Measurements from ENCODE around the gene TAS2R1.

DNA sequence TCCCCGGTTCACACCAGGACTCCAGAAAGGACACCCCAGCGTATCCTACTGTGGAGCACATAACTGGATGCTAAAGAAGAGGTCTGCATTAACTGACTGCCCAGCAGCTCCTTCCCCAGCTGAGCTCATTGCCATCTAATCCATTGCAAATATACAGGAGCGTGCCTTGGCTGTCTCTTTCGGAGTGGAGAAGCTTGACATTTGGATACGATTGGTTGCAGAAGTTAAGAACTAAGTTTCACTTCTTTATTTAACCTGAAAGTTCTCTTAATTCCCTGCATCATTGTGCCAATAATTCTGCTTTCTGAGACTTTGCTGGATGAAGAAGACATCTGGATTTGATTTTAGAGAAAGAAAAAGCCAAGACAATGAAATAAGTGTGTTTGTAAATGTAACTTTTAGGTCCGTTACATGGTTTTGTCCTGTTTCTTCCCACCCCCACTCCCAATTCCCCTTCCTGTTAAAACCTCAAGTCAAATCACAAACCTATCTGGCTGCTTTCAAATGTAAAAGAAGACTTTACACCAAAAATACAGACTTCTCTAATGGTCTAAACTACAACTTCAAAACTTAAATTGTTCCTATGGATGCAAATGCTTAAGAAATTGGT, 33.9 kb downstream of the TAS2R1 start:
- TF ChIP-seq ZNF384 (IDR thresholded peaks at IDR 0.05): no peak
- no peak for TF ChIP-seq ELF4 (IDR thresholded peaks at IDR 0.05)
- TF ChIP-seq HDGF (IDR thresholded peaks at IDR 0.05; ENCODE audit: borderline replicate concordance): no peak
- no peak for TF ChIP-seq SP1 (IDR thresholded peaks at IDR 0.05)
- no peak for TF ChIP-seq BHLHE40 (IDR thresholded peaks at IDR 0.05; ENCODE audit: borderline replicate concordance)
- no peak for TF ChIP-seq FOXK2 (IDR thresholded peaks at IDR 0.05)
- TF ChIP-seq FOXM1 (IDR thresholded peaks at IDR 0.05; ENCODE audit: borderline replicate concordance): no peak
- no peak for TF ChIP-seq ARNT (IDR thresholded peaks at IDR 0.05)
- TF ChIP-seq SUZ12 (IDR thresholded peaks at IDR 0.05): no peak
- TF ChIP-seq, protein P1, sequence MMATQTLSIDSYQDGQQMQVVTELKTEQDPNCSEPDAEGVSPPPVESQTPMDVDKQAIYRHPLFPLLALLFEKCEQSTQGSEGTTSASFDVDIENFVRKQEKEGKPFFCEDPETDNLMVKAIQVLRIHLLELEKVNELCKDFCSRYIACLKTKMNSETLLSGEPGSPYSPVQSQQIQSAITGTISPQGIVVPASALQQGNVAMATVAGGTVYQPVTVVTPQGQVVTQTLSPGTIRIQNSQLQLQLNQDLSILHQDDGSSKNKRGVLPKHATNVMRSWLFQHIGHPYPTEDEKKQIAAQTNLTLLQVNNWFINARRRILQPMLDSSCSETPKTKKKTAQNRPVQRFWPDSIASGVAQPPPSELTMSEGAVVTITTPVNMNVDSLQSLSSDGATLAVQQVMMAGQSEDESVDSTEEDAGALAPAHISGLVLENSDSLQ (IDR thresholded peaks at IDR 0.05): no peak
- TF ChIP-seq FOXA1 (IDR thresholded peaks at IDR 0.05): no peak
- TF ChIP-seq LEF1 (IDR thresholded peaks at IDR 0.05; ENCODE audit: borderline replicate concordance): no peak
- TF ChIP-seq TARDBP (IDR thresholded peaks at IDR 0.05): no peak
- no peak for TF ChIP-seq CTBP1 (IDR thresholded peaks at IDR 0.05; ENCODE audit: borderline replicate concordance)

Measured in HEK293T (cell line).